HG03558 (cell line): ENCODE results near the gene SCN4B.

ENCODE experiments used
- ATAC-seq: cut with Tn5 transposase; IDR thresholded peaks from one replicate; pipeline ENCODE4 v1.9.1; 2021; ENCODE audit warnings: moderate number of reproducible peaks; ENCODE audit not compliant: unreplicated experiment; ENCODE audit errors: extremely low read depth

SCN4B gene

DNA sequence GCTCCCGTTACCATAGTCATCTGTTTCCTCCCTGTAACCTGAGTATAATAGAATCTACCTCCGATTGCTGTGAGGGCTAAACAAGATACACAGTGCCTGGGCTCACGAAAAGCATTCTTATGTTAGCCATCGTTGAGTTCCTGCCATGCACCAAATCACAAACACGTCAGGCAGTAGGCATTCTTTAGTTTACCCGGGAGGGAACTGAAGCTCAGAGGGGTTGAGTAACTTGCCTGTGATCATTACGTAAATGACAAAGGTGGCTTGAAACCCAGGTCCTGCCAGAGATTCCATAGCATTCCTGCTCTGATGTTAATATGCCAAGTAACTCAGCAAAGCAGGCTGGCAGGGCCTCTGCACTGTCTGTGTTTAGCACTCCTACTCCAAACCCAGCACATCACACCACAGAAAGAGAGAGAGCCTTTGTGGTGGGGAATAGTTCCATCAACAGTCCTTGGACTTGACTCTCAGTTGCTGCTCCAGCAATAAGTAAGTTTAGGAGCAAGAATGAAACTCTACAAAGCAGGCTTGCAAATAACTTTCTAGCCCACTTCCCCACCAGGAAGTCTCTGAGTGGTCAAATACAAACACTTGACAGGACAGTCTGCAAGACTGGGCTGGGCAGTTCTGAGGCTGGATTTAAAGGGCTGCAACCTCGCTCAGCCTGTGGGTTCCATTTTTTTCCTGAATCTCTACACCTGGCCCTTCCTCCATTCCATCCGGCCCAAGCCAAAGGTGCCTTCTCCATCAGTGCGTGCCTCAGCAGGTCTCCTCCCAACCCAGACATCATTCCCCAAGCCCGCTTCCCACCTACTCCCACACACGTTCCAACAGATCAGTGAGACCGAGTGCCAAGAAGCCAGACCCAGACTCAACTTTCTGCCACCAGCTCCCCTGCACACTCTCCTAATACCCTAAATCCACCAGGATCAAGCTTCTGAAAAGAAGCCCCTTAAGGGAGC is 22.7 kb upstream of the SCN4B start:
- ATAC-seq, result no peak

DNA sequence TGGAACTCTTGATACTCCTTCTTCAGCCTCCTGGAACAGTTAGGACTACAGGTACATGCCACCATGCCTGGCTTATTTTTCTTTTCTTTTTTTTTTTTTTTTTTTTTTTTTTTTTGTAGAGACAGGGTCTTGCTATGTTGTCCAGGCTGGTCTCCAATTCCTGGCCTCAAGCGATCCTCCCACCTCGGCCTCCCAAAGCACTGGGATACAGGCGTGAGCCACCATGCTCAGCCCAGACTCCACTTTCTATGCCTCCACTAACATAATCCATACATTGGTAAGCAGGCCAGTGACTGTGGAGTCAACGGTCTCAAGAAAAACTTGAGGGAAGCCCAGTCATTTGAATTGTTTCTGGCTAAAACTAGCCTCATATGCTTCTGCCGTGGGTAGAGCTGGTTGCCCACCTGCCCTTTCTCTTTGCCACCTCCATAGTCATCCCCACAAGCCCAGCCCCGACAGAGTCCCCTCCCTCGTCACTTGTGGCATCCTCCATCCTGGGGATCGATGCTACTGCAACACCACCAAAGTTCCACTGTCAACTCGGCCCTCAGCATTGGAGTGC is 21.5 kb upstream of the SCN4B start:
- no peak for ATAC-seq

DNA sequence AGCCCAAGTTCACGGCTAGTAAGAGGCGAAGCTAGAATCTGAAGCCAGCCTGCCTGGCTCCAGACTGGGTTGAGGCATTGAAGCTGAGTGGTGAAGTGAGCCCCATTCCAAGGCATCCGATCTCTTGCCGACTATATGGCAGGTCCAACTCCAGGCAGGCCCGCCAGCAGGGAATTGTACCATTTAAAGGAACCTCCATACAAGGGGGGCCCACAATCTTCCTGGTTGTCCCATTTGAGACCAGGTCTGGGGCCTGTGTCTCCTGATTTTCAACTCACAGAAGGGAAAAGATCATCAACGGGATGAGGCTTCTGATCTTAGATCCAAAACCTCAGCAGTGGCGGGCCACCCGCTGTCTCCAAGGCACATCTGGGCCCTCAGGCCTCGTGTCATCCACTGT is 19.7 kb upstream of the SCN4B start:
- ATAC-seq, result no peak

DNA sequence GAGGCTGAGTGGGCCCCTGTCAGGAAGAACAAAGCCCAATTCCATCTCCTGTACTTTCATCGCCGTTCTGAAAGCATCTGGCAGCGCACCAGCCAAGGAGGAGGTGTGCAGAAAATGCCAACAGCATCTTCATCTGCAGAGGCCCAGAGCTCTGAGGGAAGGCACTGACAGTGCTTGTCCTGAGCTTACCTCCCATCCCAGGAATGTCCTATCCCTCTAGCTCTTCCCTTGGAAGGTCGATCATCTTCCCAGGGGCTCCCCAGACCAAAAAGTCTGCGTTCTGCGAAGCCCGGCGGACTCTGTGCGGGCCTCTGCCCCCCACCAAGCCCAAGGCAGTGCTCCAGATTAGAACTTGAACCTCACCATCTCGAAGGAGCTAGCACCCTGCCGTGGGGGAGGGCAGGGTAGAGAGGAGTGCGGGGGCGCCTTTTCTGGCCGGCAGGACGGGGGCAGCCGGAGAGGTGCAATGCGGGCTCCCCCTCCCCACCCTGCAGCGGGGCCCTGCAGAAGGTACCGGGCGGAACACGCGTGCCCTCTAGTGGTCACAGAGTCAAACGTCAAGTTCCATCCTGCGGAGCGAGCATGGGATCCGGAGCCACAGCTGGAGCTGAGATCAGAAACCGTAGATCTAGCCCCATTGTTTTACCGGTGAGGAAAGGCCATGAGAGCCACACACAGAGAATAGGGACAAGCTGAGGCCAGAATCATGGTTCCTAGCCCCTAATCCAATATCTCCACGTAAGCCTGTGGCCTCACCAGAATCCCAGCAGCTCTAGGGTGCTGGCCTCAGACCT is 18.8 kb upstream of the SCN4B start:
- no peak for ATAC-seq

DNA sequence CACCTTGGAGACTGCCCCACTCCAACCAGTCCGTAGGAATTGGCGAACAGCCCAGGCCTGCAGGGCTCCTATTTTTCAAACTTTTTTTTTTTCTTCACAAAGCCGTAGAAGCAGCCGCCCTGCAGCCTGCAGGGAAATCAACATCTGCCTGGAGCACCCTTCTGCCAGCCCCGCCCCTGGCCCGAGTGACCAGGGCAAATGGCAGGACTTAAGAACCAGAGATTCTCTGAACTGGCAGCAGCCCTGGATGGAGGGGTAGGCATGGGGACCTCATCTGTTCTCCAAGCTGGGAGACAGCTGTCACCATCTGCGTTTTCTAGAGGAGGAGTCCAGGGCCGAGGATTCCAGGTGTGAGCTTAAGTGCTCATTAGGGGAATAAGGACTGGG is 18.3 kb upstream of the SCN4B start:
- ATAC-seq, result no peak

DNA sequence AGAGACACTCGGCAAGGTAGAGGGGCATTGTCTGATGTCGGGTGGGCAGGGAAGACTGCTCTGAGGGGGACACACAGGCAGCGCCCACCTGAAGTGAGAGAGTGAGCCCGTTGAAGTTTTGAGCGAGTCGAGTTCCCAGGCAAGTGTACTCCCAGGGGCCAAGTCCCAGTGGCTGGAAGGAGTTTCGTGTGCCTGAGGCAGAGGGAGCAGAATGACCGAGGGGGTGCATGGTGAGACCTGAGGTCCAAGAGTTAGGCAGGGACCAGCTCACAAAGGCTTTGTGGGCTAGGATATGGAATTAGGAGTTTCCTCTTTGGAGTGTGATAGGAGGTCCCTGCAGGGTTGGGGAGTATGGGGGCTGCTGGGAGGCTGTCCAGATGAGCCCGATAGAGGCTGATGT is 17.6 kb upstream of the SCN4B start:
- no peak for ATAC-seq

DNA sequence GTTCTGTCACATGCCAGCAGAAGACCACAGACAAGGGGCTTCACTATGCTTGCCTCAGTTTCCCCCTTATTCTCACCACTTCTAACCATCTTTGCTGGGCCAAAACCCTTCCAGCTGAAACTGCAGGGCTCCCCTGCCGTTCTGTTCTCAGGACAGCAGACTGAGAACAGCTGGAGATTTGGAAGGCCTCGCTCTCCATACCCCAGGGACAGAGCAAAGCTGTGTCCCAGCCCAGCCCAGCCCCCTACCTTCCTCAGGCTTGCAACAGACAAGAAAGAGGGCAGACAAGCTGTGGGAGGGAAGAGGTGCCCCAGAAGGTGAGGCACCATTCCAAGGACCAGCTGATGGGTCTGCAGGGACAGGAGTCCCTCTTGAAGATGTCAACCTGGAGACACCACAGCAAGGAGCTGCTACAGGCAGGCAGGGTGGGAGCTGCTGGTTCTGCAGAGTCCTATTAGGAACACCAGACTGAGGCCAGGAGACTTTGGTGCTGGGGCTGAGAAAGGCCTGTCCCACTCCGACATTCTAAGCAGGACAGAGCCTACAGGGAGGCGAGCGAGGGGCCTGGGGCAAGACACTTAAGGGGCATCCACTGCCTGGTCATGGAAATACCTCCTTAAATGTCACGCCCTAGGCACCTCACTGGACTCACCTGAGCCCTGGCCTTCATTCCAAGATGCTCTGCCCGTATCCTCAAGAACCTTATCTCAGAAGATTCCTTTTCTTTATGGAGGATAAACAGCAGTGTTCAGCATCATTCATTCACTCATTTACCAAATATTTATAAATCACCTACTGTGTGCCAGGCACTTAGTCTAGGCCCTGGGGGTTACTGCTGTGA is 16.9 kb upstream of the SCN4B start:
- no peak for ATAC-seq

DNA sequence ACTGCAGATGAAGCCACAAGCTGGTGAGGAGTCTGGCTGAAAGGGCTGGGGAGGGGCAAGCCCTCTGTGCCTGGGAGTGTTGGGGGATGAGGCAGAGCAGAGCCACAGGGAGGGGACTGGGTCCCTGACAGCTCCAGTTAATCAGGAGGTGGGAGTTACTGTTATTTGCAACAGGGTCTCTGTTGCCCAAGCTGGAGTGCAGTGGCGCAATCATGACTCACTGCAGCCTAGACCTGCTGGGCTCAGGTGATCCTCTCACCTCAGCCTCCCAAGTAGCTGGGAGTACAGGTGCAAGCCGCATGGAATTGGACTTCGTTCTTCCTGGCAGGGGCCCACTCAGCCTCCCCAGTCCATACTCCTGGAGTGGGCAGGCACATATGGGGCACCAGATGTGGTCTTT is 16.1 kb upstream of the SCN4B start:
- no peak for ATAC-seq

DNA sequence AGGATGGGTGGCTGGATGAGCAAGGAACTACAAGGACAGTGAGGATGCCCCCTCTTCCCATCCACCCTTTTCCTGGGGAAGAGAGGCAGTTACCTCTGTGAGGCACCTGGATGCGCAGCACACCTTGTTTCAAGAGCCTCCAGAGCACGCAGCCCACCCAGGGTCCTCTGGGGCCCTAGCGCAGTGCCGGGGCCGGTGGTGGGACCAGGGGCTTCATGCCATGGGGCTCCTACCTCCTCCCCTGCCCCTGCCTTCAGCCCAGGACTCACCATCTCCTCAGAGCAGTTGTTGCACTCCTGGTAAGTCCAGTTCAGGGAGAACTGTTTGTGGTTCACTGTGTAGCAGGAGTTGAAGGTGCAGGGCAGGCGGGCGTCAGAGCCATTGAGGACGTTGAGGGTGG is 15.7 kb upstream of the SCN4B start:
- no peak for ATAC-seq

DNA sequence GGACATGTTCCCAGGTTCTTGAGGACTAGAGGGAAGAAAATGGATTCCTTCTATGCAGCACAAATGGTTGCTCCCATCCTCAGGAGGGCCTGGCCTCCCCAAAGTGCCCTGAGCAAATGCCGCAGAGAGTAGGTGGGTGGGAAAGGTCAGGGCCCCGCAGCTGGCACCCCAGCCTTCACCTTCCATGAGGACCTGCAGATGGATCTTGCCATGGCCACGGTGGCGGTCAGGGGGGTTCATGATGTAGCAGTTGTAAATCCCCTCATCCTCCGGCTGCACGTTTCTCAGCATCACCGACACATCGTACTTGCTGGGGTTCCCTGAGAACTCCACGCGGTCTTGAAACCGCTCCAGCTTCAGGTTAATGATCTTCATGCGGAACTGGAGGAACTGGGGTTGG is 15.3 kb upstream of the SCN4B start:
- ATAC-seq, result no peak

DNA sequence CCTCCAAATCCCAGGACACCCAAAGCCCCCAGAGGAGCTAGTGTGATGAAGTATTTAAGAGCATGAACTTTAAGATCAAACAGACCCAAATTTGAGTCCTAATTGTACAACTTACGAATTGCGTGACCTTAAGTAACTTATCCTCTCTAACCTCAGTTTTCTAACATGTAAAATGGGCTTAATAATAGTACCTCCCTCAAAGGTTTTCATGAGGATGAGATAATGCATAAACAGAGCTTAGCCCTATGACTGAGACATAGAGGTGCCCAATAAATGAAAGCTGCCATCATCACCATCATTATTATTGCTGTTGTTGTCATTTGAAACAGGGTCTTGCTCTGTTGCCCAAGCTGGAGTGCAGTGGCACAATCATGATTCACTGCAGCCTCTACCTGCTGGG is 14.6 kb upstream of the SCN4B start:
- ATAC-seq, result no peak

DNA sequence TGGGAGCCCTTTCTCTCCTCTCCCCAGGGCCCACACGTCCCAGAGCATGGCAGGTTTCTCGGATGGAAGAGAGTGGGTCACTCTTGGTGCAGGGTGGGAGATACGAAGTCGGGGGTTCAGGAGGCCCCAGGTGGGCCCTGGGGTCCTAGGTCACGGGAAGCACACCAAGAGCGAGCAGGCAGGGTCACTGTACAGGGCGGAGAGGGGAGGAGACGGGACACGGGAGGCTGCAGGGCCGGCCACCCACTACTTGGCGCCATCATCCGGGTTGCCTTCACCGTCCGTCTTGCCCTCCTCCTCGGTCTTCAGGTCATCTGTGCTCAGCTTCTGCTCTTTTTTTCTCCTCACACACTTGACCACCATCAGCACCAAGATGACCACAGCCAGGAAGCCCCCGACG is 14.0 kb upstream of the SCN4B start:
- no peak for ATAC-seq

DNA sequence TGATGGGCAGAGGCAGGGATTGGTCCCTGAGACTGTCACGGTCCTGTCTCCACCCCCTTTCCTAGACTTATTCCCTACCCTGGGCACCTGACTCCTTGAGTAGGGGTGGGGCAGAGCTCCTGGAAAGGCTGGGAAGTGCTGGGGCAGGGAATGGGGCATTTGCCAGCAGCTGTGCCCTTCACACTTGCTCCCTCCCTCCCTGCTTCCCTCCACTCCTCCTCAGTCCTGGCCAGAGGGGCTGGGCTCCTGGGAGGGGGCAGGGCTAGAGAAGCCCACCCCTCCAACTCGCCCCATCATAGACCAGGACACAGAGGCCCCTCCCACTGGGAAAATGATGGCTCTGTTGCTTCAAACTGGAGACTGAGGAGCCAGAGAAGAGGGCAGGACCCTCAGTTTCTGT is 12.3 kb upstream of the SCN4B start:
- no peak for ATAC-seq

DNA sequence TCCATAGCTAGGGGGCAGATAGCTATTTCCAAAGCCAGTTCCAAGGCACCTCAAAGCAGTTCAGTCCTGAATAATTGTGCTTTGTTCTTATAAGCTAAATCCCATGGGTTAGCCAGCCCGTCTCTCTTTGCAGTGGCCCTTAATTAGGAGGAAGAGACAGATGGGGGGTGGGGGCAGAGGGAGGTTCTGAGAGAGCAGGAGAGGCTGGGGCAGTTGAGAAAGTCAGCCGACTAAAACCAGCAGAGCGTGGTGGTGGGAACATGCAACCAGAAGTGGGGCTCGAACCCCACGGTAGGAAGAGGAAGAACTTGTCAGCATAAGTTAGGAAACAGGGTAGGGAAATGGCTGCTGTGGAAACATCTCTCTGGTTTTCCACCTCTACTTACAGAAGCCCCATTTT is 10.9 kb upstream of the SCN4B start:
- no peak for ATAC-seq

DNA sequence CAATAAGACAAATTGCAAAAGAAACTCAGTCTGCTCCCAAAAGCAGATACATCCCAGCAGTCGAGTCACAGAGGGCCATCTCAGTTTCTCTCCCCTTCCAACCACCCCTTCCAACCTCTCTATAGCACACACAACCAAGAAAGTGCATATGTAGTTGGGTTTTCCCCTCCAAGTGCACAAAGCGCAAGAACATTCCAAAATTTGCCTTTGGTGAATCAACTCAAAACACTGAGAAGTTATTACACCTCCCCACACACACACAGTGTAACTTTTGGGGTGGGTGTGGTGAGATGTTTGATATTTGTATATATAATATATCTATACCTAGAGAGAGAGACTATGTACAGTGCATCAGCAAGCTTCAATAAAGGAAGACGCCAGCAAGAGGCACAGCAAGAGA is 10.2 kb upstream of the SCN4B start:
- no peak for ATAC-seq

DNA sequence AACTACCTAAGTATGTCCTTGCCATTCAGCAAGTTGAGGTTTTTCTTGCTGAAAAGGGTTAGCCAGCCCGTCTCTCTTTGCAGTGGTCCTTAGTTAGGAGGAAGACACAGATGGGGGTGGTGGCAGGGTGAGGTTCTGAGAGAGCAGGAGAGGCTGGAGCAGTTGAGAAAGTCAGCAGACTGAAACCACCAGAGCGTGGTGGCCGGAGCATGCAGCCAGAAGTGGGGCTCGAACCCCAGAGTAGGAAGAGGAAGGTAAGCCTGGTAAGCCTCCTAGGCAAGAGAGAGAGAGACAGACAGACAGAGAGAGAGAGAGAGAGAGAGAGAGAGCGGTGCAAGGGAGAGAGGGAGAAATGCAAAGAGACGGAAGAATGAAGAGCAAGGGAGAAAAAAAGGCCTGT is 9.2 kb upstream of the SCN4B start:
- no peak for ATAC-seq

DNA sequence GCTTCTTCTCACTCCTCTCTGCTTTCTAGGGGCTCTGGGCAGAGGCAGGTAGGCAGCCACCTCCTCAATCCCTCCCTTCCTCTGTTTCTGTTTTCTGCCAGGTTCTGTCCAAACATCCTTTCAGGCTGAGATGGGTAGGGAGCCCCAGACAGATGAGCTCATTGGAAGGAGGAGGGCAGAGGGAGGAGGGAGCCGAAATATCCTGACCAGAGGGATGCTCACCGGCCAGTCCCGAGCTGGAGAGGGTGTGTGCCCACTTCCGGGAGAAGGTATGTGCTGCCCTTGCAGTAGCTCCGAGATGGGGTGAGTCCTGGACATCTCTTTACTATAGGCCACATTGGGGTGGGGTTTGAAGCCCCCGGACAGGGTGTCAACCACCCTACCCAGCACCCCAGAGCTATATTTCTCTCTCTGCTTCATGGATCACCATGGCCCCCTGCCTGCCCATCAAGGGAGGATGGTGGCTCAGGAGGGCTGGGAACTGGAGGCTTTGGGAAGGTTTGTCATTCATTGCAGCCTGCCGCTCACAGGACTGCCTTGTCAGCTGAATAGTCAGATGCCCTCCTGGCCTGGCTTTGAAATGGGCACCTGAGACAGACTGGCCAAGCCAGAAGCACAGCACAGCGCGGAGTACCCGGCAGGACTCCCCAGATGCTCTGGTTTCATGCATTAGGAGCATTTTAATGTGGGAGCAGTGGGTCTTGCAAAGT is 4.7 kb upstream of the SCN4B start:
- ATAC-seq, result no peak

DNA sequence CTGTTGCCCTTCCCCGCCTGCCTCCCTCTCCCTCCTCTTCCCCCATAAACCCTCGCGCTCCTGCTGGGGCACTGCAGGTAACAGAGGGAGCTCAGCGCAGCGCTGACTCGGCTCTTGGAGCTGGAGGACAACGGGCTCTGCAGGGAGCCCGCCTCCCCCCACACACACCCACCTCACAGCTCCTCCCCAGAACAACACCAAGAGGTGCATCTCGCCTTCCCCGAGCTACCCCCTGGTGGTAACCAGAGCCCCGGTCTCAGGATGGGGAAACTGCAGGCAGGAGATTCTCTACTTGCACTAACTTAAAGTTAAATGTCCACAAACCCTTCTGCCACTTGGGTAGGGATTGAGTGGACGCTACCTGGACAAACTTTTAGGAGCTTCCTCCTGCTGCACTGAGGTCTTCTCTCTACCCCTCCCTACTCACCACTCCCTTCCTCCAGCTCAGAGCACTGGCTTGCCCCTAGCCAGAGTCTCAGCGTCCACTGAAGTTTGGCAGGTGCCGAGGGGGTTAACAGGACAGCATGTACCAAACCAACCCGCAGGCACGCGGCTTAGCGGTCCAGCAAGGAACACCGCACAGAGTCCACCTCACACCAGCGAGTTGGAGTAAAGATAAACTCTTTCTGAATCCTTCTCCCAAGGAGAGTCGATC is 4.0 kb upstream of the SCN4B start:
- no peak for ATAC-seq

DNA sequence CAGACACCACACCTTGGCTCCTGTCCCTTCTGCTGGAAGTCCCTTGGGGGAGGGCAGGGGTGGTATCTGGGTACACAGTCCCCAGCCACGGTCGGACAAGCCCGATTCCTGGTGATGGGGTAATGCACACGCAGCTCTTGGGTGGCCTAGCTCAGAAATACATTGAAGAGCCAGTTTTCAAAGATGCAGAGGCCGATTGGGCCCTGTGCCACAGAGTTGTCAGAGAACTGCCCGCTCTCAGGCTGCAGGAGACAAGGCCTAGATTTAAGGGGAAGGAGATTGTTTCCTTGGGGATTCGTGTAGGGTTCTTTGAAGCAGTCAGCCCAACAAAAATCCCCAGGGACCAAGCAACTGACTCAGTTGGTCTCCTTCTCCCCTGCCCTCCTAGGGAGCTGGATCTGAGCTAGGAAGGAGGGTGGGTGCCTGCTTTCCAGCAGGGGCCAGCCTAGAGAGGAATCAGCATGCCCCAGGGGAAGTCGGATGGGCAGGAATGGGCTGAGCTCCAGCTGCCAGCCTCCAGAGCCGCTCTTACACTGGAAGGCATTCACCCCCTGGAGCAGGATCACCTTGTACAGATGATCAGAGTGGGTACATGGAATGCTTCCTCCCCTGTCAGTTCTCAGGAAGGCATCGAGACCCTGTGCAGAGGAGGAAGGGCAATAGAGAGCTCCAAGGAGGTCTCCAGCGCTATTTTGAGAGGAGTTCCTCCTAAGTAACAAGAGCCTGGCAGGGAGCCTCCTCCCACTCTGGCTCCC is 3.3 kb upstream of the SCN4B start:
- no peak for ATAC-seq
